CD4-positive, alpha-beta T cell treated with Interleukin-15 for 1 hour (primary cell): ENCODE data around the gene TNRC18.
"Not testable (repeated sequence)": the region's sequence is repeated elsewhere in the genome, so short reads cannot be mapped to it uniquely, and the experiment has no call there.

Source experiments
- DNase-seq: peaks from one replicate; pipeline ENCODE4 v3.0.0-alpha.2; 2020

The TNRC18 gene

DNA sequence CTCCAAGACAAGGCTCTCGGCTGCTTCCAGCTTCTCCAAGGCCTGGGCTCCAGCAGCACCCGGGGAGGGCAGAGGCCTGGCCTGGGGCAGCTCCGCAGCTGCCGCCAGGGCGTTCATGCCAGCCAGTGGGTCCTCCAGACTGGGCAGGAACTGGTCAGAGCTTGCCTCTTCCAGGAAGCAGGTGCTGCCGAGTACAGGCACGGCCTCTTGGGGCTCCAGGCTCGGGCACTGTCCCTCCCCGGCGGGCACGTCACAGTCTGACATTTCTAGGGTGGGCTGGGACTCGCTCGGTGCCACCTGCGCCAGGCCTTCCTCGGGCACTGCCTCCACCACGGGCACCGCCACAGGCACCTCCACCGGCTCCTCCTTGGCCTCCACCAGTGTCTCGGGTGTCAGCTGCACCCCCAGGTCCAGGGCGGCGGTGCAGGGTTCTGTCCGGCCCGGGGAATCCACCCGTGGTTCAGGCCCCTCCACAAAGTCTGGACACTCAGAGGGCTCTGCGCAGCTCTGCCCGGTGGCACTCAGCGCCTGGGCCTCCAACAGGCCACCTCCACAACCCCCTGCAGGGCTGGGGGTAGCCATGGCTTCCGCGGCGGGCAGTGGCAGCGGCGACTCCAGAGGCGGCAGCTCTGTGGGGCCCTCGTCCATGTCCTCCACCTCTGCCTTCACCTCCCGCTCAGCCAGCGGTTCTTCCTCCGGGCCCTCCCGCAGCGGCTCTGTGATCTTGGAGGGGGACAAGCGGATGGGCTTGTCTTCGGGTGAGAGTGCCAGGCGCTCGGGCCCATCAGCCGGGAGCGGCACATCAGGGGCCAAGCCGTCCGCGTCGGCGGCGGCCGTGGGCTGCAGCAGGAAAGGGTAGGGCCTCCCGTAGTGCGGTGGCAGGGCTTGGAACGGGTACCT, 52.9 kb downstream of the TNRC18 start:
- DNase-seq: no peak

GRCh38 chr7:5367661-5368060, 56.0 kb downstream of the TNRC18 start:
- DNase-seq: no peak

- DNase-seq: peak; percentile 77
These were observed 57.5 kb downstream of the TNRC18 start for GRCh38 chr7:5365976-5366625.

- no peak for DNase-seq
These were observed 59.9 kb downstream of the TNRC18 start for GRCh38 chr7:5363729-5364128.

DNA sequence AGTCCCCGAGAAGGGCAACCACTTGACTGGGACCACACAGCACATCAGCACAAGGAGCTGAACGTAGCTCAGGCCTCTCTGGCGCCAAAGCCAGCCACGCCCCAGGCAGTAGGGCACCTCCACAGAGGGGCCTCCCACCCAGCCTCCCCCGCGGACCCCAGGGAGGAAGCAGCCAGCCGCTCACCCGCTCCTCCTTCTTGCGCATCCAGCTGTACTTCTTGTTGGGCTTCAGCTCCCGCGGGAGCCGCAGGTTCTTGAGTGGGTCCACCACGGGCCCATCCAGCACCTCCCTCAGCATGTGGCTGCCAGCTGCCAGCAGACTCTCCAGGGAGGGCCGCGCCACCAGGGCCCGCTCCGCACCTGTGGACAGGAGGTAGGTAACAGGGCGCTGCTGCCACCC, 61.2 kb downstream of the TNRC18 start:
- no peak for DNase-seq

GRCh38 chr7:5361446-5362127, 62.0 kb downstream of the TNRC18 start:
- DNase-seq: no peak

- DNase-seq: no peak
These were observed 62.7 kb downstream of the TNRC18 start for GRCh38 chr7:5360971-5361370.

GRCh38 chr7:5360451-5360850, 63.2 kb downstream of the TNRC18 start:
- no peak for DNase-seq

GRCh38 chr7:5360021-5360420, 63.6 kb downstream of the TNRC18 start:
- not testable (repeated sequence) for DNase-seq

- DNase-seq: no peak
These were observed 64.3 kb downstream of the TNRC18 start for GRCh38 chr7:5359344-5359743.

DNA sequence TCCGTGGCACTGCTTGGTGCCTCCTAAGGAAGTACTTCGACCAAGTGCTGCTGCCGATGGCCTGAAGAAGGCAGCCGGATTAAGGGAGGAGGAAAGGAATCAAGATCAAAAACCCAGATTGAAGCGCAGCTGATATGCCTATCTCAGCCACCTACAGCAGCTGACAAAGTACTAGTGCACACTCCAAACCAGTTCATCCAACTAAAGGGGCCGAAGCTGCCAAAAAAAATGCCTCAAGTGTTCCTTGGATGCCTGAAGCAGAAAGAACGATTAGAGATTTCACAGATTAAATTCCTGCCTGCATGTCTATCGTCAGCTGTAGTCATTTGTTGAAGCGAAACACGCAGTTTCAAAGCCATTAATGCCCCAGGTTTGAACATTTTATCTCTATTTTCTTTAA, 65.7 kb downstream of the TNRC18 start:
- DNase-seq: no peak

GRCh38 chr7:5356751-5357119, 66.9 kb downstream of the TNRC18 start:
- no peak for DNase-seq

DNA sequence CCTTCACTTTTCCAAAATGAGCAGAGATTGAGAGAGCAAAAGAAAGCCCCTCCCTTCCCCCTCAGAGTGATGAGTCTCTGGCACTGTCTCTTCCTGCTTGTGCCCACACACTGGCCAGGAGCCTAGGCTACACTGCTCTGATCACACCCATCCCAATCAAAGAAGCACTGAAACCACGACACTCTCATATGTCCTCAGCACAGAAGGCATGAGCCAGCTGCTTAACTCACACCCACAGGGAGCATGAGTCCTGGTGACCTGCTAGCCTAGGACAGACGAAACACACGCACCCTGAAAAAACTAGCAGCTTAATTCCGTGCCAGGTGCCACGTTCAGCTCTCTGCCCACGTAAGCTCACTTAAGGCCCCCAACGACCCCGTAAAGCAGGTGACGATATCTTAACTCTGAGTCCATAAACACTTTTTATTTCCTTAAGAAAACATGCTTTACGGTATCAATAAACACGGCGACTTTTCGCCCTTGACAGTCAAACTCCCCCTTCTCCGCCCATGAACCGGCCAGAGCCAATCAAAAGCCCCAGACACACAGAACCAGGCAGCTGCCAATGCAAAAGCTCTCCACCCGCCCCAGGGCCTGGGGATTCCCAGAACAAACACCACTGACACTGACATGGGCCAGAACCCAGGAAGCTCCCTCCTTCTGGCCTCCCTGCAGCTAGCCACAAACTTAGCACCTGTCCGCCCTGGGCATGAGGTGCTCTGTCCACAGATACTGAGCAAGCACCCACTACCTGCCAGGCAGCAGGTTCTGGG, 69.0 kb downstream of the TNRC18 start:
- DNase-seq: no peak

GRCh38 chr7:5352440-5353010, 71.1 kb downstream of the TNRC18 start:
- no peak for DNase-seq

DNA sequence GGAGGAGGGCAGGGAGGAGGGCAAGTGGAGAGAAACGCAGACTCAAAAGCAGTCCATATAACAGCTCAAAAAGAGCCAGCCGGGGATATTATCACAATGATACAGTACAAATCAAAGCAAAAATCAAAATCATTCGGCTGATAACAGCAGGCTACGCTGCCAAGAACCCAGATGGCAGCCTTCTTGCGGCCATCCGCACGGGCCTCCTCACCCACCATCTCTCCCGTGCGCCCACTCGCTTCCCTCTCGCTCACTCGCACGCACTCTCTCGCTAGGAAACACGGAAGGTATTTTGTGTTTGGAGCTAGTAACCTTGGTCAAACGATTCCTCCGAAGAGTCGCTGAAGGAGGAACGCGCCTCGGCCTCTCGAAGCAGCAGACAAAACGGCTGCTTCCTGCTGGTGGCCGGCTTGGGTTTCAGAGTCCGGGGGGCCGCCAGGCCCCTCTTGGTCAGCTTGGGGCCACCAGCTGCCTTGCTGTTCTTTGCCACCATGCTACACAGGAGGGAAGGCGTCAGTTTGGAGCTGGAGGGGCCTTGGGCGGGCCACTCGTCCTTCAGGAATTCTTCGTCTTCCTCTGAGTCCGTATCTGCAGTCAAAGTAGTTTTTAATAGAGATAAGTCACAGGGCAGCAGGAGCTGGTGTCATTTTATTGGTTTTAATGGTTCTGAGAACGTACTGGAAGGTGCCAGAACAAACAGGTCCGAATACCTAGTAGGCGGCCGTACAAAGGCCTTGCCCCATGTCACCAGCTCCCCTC, 71.9 kb downstream of the TNRC18 start:
- DNase-seq: no peak

DNA sequence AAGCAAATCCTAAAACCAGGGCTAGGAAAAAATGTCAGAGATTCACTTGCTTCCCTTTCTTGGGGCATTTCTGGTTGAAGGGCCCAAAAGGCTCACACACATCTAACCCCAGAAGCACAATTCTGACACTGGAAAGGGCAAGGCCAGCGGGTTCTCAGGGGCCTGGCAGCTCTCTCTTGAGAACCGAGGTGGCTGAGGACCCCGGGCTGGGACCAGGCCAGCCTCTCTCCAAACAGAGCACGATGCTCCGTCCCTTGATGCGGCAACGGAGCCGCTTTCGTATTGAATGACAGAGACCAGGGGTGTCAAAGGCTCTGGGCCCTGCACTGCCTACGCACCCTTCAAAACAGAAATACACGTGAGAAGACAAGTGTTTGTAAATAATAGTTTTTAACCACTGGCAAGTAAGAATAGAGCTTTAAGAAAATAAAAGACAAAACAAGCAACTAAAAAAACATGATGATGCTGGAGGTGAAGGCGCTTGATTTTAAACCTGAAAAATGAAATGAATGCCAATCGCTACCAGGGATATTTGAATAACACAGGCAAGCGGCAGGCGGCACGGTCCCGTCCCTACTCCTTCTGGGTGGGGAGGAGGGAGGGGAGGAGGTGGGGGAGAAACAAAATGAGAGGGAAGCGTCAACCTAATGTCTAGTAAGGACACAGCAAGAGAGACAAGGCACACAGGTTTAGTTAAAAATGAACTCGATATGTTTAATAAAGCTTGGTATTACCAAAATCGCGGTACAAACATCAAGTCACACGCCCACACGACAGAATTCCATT, 72.8 kb downstream of the TNRC18 start:
- DNase-seq: no peak

DNA sequence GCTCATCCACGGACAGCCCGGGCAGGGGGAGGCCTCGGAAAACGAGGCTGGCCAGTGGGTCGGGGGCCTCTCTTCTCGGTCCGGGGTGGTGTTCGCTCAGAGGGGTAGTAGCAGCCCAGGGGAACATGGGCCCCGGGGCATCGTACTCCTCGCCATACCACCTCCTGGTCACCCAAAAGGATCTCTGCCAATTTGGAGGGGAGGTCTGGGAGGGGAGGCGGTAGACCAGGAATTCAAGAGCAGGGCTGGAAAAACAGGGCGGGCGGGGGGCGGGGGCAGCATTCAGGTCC, 73.5 kb downstream of the TNRC18 start:
- DNase-seq: no peak

DNA sequence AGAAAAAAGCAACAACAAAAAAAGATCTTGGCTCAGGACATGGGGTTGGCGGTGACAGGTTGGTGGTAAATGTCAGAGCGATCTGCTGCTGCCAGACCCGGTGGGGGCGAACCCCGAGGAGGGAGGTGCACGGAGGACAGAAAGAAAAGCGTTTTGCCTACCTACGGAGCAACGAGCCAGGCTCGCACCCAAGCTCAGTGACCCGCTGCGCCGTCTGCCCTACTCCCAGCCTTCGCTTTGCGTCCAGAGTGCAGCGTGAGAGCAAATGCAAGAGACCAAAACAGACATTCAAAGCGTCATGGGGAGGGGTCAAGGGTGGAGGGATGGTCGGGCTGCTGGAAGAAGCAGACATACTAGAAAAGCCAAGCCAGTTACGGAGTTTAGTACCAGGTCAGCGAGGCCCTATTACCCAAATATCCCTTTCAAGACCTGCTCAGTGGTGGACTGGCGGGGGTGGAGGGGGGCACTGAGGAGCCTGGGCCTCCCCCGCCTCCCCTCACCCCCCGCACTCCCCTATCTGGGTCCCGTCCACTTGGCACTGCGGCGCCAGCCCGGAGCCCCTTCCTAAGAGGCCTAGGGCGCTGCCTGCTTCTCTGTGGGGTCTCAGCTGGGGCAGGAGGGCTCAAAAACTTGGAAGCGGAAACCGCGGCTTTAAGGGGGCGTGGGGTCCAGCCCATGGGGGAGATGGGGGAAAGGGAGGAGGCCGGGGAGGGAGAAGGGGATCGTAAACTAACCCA, 74.0 kb downstream of the TNRC18 start:
- no peak for DNase-seq

- no peak for DNase-seq
These were observed 74.6 kb downstream of the TNRC18 start for GRCh38 chr7:5349005-5349380.

- no peak for DNase-seq
These were observed 75.3 kb downstream of the TNRC18 start for GRCh38 chr7:5348134-5349004.
